Gastrocnemius medialis (tissue), 4 donors: ENCODE measurements around the gene ENHO. TPM values are rescaled to one million over a fixed set of nuclear protein-coding genes. Genes with fewer than 3 reads are reported as not detected.

Experiments used
- ATAC-seq, 2 donors: fragments of 150-250 bp; one replicate each; pipeline ENCODE4 v1.9.1; 2016
- DNase-seq, 2 donors: peaks; one replicate each; pipeline ENCODE4 v3.0.0-alpha.2; 2019
- H3K27ac ChIP-seq, 4 donors: fragments of 200-600 bp; sonication (generic); 1 replicate in 1 of 4; 2 replicates in 3 of 4; pipeline ENCODE4 v1.5.1; 2016 to 2018; ENCODE audit warnings: mild to moderate bottlenecking in 2 of 4, moderate library complexity in 1 of 4
- H3K27me3 ChIP-seq, 3 donors: fragments of 200-600 bp; sonication (generic) in 2 of 3; 1 replicate in 1 of 3; 2 replicates in 2 of 3; pipeline versions ENCODE4 v1.5.1 to v1.6.0; 2016 to 2019; ENCODE audit warnings: mild to moderate bottlenecking in 1 of 3, moderate library complexity in 1 of 3
- H3K36me3 ChIP-seq, 2 donors: fragments of 200-600 bp; sonication (generic) in 1 of 2; one replicate each; pipeline ENCODE4 v1.5.1; 2017 to 2018
- H3K4me1 ChIP-seq, 2 donors: fragments of 200-600 bp; sonication (generic) in 1 of 2; one replicate each; pipeline ENCODE4 v1.5.1; 2016 to 2017; ENCODE audit warnings: mild to moderate bottlenecking in 2 of 2
- H3K4me3 ChIP-seq, 4 donors: fragments of 200-600 bp; sonication (generic) in 3 of 4; 1 replicate in 1 of 4; 2 replicates in 3 of 4; pipeline ENCODE4 v1.5.1; 2016 to 2019; ENCODE audit warnings: mild to moderate bottlenecking in 2 of 4
- H3K9me3 ChIP-seq, 3 donors: fragments of 200-600 bp; sonication (generic) in 2 of 3; 1 replicate in 1 of 3; 2 replicates in 2 of 3; pipeline ENCODE4 v1.5.1; 2016 to 2019
- POLR2A ChIP-seq, 2 donors: fragments of 450-650 bp; IDR thresholded peaks; one replicate each; pipeline ENCODE4 v1.6.1; 2017; ENCODE audit warnings: antibody characterized with exemption in 2 of 2, mild to moderate bottlenecking in 2 of 2, moderate library complexity in 2 of 2
- in situ Hi-C, 4 donors: fragments of 200-750 bp; cut with MboI; loops; one replicate each; pipeline versions ENCODE4 v1.15.0 to v1.8.0; 2017; ENCODE audit warnings: low sequenced_read_pairs in 4 of 4
- intact Hi-C: fragments of 100-400 bp; cut with DNase I; formaldehyde crosslinking; loops from one replicate; pipeline ENCODE4 v1.15.1; 2023; ENCODE audit warnings: low total_unique reads
- total RNA-seq, 4 donors: library from RNA; depleted of rRNA; stranded (reverse); fragments of >200 nt; gene quantifications; one replicate each; pipeline versions ENCODE4 v1.1.0 to v1.2.3, GENCODE V29; 2016
- TF ChIP-seq, protein P1 (sequence below), 5 experiments: fragments of 450-650 bp in 3 of 5; fragments of 200-600 bp in 2 of 5; sonication (generic) in 2 of 5; IDR thresholded peaks in 4 of 5; conservative IDR thresholded peaks in 1 of 5; 1 replicate in 4 of 5; 2 replicates in 1 of 5; pipeline ENCODE4 v1.5.1; 2016 to 2019; ENCODE audit warnings: antibody characterized with exemption in 5 of 5, mild to moderate bottlenecking in 3 of 5, moderate library complexity in 3 of 5

The ENHO gene
- total RNA-seq, 4 donors from 2014 or later, result 0.65 TPM; not detected in 3

DNA sequence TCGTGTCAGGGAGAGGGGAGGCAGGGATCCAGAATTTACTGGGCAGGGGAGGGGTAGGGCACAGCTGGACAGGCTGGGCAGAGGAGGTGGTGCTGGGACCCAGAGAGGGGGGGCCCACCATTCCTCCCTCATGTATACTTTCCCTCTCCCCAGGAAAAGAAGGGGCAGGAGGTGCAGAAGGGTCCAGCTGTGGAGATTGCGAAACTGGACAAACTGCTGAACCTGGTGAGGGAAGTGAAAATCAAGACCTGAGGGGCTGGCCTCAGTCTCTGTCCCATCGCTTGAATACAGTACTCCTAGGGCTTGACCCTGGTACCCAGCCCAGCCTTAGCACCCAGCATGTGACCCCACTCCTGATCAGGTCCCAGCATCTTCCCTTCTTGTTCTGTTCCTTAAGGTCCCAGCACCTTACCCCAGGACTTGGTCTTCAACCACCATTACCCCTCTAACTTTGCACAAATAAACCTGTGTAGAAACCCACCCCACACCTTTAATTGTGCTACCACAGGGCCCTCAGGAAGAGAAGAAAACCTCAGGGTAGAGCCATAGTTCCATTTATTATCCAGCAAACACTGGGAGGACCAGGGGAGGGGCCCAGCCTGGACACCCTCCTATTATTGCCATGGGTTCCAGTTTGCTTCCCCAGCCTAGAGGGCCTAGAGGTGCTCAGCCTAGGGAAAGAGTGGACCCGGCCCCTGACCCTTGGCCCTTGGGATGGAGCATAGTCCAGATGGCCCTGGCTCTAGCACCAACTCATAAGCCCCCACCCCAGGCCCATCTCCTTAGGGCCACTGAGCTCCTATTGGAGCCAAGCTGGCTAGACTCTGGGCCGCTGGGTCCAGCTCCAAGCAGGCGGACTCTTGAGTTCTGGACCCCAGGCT, 2.0 kb downstream of the ENHO start:
- DNase-seq, result no peak
- Histone ChIP-seq H3K27me3 (no peaks in the 10 kb centered on the region), H3K4me1 (peaks cover 6 to 7% of the 10 kb centered on the region in 2 donors), H3K27ac (no peak overlapping the region), H3K36me3 (no peaks in the 10 kb centered on the region), H3K9me3 (no peaks in the 10 kb centered on the region), H3K4me3 (no peak overlapping the region)
- in situ Hi-C loops (loop anchor here in 1 of 4 donors (25.0 kb wide), 1 partner anchor 92 kb away; the partner anchor contains the start of genes DCTN3 and RPP25L), intact Hi-C loops (no loop called here)
- no peak for TF ChIP-seq POLR2A (IDR thresholded peaks at IDR 0.05)
- TF ChIP-seq, protein P1, sequence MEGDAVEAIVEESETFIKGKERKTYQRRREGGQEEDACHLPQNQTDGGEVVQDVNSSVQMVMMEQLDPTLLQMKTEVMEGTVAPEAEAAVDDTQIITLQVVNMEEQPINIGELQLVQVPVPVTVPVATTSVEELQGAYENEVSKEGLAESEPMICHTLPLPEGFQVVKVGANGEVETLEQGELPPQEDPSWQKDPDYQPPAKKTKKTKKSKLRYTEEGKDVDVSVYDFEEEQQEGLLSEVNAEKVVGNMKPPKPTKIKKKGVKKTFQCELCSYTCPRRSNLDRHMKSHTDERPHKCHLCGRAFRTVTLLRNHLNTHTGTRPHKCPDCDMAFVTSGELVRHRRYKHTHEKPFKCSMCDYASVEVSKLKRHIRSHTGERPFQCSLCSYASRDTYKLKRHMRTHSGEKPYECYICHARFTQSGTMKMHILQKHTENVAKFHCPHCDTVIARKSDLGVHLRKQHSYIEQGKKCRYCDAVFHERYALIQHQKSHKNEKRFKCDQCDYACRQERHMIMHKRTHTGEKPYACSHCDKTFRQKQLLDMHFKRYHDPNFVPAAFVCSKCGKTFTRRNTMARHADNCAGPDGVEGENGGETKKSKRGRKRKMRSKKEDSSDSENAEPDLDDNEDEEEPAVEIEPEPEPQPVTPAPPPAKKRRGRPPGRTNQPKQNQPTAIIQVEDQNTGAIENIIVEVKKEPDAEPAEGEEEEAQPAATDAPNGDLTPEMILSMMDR (IDR thresholded peaks at IDR 0.05 in 4 of 5, conservative IDR thresholded peaks at IDR 0.05 in 1 of 5), result no peak
- no peak for ATAC-seq

DNA sequence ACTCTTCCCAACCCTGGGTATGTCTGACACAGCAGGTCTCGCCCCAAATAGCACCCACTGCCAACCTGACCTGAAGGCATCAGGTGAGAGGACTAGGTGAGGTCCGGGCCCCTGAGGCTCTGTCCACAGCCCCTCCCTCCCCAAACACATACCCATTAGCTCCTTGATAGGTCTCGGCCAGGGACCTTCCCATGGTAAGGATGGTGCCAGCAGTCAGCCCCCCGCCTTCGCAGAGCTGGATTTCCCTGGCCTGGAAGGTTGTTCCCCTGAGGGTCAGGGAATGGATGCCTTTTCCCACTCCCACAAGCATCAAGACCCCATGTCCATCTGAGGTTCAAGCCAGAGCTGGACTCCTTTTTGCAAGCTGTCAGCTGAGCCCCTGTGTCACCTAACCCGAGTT, 2.7 kb downstream of the ENHO start:
- intact Hi-C loops, result no loop called here
- Histone ChIP-seq H3K9me3 (no peaks in the 10 kb centered on the region), H3K27ac (no peak overlapping the region), H3K27me3 (no peaks in the 10 kb centered on the region), H3K4me1 (peaks cover 6 to 7% of the 10 kb centered on the region in 2 donors), H3K4me3 (no peak overlapping the region), H3K36me3 (no peaks in the 10 kb centered on the region)
- ATAC-seq, result no peak
- TF ChIP-seq, protein P1 (IDR thresholded peaks at IDR 0.05 in 4 of 5, conservative IDR thresholded peaks at IDR 0.05 in 1 of 5), result no peak
- no peak for TF ChIP-seq POLR2A (IDR thresholded peaks at IDR 0.05)
- in situ Hi-C loops, result loop anchor here in 1 of 4 donors (25.0 kb wide), 1 partner anchor 92 kb away; the partner anchor contains the start of genes DCTN3 and RPP25L
- DNase-seq, result no peak

DNA sequence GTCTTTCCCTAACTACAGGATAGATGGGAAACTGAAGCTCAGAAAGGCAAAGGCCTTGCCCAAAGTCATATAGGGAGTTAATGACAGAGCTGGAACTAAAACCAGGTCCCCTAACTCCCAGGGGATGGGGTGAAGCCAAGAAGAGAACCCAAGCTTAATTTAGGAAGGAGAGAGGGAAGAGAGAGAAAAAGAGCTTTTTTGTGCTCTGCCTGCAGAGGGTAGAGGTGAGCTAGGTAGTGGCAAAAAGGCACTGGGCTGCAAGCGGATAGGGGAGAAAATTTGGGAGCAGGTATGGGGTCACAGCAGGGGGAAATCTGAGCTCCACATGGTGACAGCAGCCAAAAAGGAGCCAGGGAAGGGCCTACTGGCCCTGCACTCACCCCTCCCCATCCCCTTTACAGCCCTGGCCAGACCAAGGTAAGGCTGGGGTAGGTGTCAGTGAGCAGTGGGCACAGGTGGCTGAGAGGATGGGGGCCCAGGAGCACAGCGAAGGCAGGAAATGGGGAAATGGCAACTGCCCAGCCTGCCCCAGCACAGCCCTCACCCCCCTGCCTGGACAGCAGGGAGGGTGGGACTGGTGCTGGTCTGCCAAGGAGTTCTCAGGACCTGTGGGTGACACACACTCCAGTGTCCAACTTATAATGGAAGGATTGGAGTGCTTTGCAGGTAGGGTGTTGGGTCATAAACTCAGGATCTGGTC, 3.3 kb downstream of the ENHO start:
- H3K4me3 ChIP-seq, result no peak overlapping the region
- no peaks in the 10 kb centered on the region for H3K27me3 ChIP-seq
- in situ Hi-C loops (loop anchor here in 1 of 4 donors (25.0 kb wide), 1 partner anchor 93 kb away; the partner anchor contains the start of genes DCTN3 and RPP25L), intact Hi-C loops (no loop called here)
- ATAC-seq (no peak), DNase-seq (no peak)
- H3K9me3 ChIP-seq, result no peaks in the 10 kb centered on the region
- TF ChIP-seq, protein P1 (IDR thresholded peaks at IDR 0.05 in 4 of 5, conservative IDR thresholded peaks at IDR 0.05 in 1 of 5), result no peak
- TF ChIP-seq POLR2A (IDR thresholded peaks at IDR 0.05), result no peak
- no peak overlapping the region for H3K27ac ChIP-seq
- H3K36me3 ChIP-seq, result no peaks in the 10 kb centered on the region
- H3K4me1 ChIP-seq, result peaks cover 6 to 7% of the 10 kb centered on the region in 2 donors

GRCh38 chr9:34518896-34519295, 3.9 kb downstream of the ENHO start:
- no peak for DNase-seq
- peaks cover 6 to 7% of the 10 kb centered on the region in 2 donors for H3K4me1 ChIP-seq
- no peaks in the 10 kb centered on the region for H3K9me3 ChIP-seq
- H3K36me3 ChIP-seq, result no peaks in the 10 kb centered on the region
- intact Hi-C loops, result no loop called here
- H3K27me3 ChIP-seq, result no peaks in the 10 kb centered on the region
- no peak for ATAC-seq
- in situ Hi-C loops, result loop anchor here in 1 of 4 donors (25.0 kb wide), 1 partner anchor 93 kb away; the partner anchor contains the start of genes DCTN3 and RPP25L
- H3K4me3 ChIP-seq, result no peak overlapping the region
- TF ChIP-seq POLR2A (IDR thresholded peaks at IDR 0.05), result no peak
- TF ChIP-seq, protein P1 (IDR thresholded peaks at IDR 0.05 in 4 of 5, conservative IDR thresholded peaks at IDR 0.05 in 1 of 5), result no peak
- no peak overlapping the region for H3K27ac ChIP-seq
